Skeletal muscle cell (primary cell): ENCODE results near the gene MSMB.
A peak's percentile ranks its signal among the peaks of the same experiment; 100 is the strongest.

ENCODE experiments used
- DNase-seq: peaks from one replicate; pipeline ENCODE4 v3.0.0-alpha.2; 2010; ENCODE audit warnings: low read depth
- H3K4me3 ChIP-seq: 2 replicates; pipeline ENCODE4 v1.5.1; 2011; ENCODE audit warnings: low read depth, mild to moderate bottlenecking, control low read depth, low read length, moderate library complexity

MSMB gene

DNA sequence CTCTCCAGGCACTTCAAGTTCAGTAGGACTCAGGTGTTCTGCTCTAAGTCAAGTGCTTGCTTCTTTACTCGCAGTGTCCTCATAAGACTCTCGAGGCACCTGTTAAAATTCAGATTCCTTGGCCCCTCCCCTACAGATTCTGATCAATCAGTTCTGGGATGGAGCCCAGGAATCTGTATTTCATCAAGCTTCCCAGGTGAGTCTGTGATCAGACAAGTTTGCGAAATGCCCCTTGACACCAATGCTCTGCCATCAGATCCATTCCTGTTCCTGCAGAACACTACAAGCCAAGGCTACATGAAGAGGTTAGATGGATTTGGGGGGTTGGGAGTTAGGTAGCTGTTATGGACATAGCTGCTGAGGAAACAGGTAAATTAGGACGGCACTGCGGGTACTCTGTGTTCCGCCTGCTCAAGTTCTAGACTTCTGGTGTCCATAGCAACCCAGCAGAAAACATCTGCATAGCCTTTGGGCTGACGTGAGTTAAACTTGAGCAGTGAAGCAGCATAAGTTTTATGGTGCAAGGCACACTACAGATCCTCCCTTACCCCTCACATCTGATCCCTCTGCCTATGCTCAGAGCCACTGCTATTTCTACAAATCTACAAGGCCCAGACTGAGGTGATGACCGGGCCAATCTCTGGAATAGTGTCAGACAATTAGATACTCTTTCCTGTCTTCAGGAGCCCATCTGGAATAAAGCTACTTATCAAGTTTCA is 8.8 kb downstream of the MSMB start:
- no peak for DNase-seq

DNA sequence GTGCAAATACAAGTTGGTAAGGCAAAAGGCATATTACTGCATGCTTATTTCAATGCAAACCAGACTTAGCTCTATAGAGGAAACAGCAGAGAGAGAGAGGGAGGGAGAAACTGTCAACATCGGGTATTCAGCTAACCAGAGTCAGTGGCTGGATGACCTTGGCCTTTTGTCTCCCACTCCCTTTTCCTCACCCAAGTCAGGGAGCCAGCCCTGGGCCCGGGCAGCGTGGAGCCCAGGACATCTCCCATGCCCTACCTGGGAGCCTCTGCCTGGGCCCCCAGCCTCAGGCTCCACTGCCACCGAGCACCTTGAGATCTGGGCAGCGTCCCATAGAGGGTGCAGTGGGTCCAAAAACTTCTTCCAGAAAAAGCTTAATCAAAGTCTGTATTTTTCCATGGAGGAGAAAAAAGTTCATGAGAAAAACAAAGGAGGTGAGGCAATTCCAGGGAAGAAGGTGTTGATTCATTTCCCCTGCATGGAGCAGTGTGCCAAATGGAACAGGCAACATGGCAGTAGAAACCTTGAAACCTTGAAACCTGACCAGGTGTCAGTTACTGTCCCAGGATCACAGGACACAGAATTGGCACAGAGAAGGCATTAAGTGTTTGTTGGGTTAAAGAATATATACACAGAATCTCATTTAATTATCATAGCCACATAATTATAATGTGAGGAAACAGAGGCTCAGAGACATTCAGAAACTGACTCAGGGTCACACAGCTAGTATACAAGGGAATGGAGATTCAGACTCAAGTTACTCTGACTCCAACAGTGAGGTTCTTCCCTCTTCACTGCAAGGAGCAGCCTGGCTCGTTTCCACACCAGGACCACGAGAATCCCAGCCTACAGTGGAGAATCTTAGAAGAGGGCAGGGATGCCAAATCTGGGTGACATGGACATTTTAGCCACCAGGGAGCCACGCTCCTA is 9.9 kb downstream of the MSMB start:
- no peak overlapping the region for H3K4me3 ChIP-seq
- DNase-seq: no peak

More for the DNA sequence above, 8.8 kb downstream of the MSMB start:
- no peak overlapping the region for H3K4me3 ChIP-seq

- H3K4me3 ChIP-seq: no peak overlapping the region
- DNase-seq: peak; percentile 61
Observed at GRCh38 chr10:46033602-46034011, 12.5 kb downstream of the MSMB start.

DNA sequence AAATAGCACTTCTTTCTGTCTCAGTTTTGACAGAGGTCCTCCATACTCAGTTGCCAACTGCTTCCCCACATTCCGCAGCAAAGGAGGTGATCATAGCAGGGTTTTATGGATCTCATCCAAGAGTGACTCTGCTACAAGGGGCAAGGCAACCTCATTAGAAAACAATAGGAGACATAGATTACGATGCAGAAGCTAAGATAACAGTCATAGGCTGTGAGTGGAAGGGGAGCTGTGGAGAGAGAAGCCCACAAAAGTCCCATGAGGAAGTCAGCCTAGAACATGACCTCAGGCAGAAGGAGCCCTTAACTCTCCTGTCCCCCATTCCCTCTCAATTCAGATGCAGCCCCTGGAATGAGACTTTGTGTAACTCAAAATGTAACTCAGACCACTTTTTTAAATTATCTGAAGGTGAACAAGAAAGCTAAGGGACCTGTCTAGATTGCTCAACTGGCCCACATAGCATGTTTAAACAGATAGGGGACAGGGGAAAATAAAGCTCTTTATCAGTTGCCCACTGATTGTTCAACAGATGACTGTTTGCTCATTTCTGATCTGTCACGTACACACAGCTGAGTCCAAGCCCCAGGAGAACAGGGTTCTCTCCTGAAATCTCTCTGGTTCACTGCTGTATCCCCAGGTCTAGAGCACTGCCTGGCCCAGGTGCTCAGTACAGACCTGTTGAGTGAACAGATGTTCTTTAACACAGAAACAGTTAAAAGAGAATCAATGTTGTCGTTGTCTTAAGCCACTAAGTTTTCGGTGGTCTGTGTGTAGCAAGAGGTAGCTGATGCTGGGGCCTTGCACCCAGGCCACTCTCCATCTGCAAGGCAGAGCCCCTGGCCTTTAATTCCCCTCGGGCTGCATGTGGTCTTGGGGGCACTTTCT is 14.2 kb downstream of the MSMB start:
- no peak for DNase-seq
- H3K4me3 ChIP-seq: no peak overlapping the region

DNA sequence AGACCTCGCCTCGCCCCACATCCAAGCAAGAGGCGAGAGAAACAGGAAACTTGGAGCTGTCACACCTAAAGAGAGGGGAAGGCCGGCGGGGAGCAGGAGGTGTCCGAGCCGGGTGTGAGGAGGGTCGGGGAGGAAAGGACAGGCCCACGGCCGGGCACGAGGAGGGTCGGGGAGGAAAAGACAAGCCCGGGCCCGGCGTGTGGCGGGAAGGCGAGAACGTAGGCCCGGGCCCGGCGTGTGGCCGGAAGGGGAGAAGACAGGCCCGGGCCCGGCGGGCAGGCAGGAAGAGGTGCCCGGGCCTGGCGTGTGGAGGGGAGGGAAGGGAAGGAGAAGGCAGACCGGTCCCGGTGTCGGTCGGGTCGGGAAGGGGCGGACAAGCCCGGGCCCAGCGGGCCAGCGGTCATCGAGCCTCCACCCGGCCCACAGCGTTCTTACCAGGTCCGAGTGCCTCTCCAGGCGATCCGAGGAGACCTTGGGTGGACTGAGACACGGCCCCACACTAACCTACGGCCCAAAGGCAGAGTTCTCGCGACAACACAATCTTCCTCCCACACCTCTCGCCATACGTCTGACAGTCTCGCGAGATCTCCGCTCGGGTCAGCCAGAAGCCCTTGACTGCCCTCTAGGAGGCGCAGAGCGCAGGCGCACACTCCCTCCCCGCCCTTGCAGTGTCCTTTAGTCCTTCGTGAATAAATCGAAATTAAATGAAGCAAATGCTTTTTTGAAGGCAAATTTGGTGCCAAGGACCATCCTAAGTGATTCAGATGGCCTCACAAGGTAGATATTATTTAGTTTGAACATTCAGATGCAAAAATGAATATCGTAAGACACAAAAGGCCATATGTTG is 15.8 kb downstream of the MSMB start, which contains the start of gene NCOA4:
TSS of gene NCOA4 (minus strand) at position 533 of the 847 bp plus-strand sequence. CDS start 13,943 bp downstream, outside the sequence.
- peak; percentile 94 for DNase-seq
- peak within 1 kb of the TSS; percentile 75 for H3K4me3 ChIP-seq

- no peak for DNase-seq
- peak overlapping the region; percentile 75 for H3K4me3 ChIP-seq
Observed at GRCh38 chr10:46029461-46030030, 16.5 kb downstream of the MSMB start.

DNA sequence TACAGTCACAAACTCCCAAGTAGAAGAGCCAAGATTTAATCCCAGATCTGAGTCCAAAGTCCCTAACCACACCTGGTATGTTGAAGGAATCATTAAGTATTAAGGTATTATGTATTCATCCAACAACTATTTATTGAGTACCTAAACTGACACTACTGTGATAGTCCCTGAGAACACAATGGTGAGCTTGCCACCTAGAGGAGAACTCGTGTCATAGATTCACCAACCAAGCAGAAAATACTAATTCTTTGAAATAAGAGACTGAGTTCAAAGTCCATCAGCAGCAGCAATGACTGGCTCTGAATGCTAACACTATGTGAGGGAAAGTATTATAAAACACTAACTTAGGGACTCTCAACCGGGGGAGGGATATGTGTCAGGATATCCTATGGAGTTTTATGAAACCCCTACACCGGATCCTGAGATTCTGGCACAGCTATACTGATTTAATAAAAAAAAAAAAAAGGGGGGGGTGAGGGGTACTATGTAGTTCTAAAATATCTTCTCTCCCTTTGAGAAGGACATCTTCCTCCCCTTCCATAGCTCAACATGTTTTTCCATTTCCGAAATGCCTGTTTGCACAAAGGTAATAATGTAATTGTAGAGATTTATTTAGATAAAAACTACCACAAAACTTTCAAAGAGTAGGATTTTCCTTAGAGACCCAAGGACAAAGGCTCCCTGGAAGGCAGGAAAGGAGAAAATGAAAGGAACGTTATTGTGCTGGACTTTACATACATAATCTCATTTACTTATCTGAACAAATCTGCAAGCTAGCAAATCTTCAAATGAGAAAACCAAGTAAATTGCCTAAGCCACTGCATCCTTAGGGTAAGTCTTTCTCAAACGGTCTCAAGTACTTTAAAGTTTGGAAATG is 17.2 kb downstream of the MSMB start:
- H3K4me3 ChIP-seq: peak overlapping the region; percentile 75
- peak; percentile 37 for DNase-seq

GRCh38 chr10:46026106-46026505 is 20.0 kb downstream of the MSMB start:
- H3K4me3 ChIP-seq: no peak overlapping the region
- no peak for DNase-seq

DNA sequence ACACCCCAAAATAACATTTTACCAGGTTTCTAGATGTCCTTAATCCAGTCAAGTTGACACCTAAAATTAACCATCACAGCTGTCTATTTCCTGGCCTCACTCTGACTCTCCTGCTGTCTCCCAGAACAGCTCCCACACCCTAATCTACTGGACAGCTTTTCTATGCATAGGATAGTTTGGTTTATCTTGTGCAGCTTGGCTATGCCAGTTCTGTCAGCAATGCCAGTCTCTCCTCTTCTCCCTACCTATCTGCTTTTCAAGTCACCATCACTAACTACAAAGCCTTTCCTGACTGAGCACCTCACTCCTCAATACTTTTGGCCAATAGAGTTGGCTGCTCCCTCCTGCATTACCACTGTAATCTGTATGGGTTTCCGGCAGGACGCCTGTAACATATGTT is 20.7 kb downstream of the MSMB start:
- no peak overlapping the region for H3K4me3 ChIP-seq

GRCh38 chr10:46024948-46025347 is 21.1 kb downstream of the MSMB start:
- no peak for DNase-seq
- H3K4me3 ChIP-seq: no peak overlapping the region

More for the DNA sequence above, 20.7 kb downstream of the MSMB start:
- no peak for DNase-seq

GRCh38 chr10:46022978-46023702 is 22.9 kb downstream of the MSMB start:
- peak overlapping the region; percentile 66 for H3K4me3 ChIP-seq
- DNase-seq: peak; percentile 73

GRCh38 chr10:46020344-46020657 is 25.8 kb downstream of the MSMB start:
- DNase-seq: no peak
- H3K4me3 ChIP-seq: no peak overlapping the region

GRCh38 chr10:46019569-46020343 is 26.3 kb downstream of the MSMB start:
- H3K4me3 ChIP-seq: no peak overlapping the region
- no peak for DNase-seq

GRCh38 chr10:46019177-46019528 is 26.9 kb downstream of the MSMB start:
- no peak for DNase-seq
- H3K4me3 ChIP-seq: no peak overlapping the region

- H3K4me3 ChIP-seq: no peak overlapping the region
- DNase-seq: no peak
Observed at GRCh38 chr10:46018453-46019176, 27.5 kb downstream of the MSMB start.

GRCh38 chr10:46017733-46018132 is 28.3 kb downstream of the MSMB start:
- no peak for DNase-seq
- H3K4me3 ChIP-seq: no peak overlapping the region
